22Rv1 (cell line): ENCODE results near the gene SLFNL1.
A peak's percentile ranks its signal among the peaks of the same experiment; 100 is the strongest.

Experiments used
- H3K27ac ChIP-seq: fragments of 450-650 bp; 2 replicates; pipeline ENCODE4 v1.5.1; 2017
- CTCF ChIP-seq: fragments of 450-650 bp; IDR thresholded peaks from 2 replicates; pipeline ENCODE4 v1.5.1; 2017; ENCODE audit warnings: mild to moderate bottlenecking
- ZFX ChIP-seq: fragments of 450-650 bp; IDR thresholded peaks from 2 replicates; pipeline ENCODE4 v1.6.1; 2017; ENCODE audit warnings: antibody characterized with exemption, borderline replicate concordance

The SLFNL1 gene

GRCh38 chr1:41020654-41021053 is 871 bp downstream of the SLFNL1 start:
- peak overlapping the region; percentile 51 for H3K27ac ChIP-seq
- TF ChIP-seq CTCF = no peak
- no peak for TF ChIP-seq ZFX

GRCh38 chr1:41020109-41020576 is 1.4 kb downstream of the SLFNL1 start:
- H3K27ac ChIP-seq = peak overlapping the region; percentile 51

GRCh38 chr1:41019353-41019745 is 2.2 kb downstream of the SLFNL1 start:
- no peak for TF ChIP-seq ZFX
- TF ChIP-seq CTCF = no peak
- H3K27ac ChIP-seq = no peak overlapping the region

More at GRCh38 chr1:41020109-41020576, 1.4 kb downstream of the SLFNL1 start:
- TF ChIP-seq ZFX = no peak
- TF ChIP-seq CTCF = no peak

- H3K27ac ChIP-seq = no peak overlapping the region
- no peak for TF ChIP-seq ZFX
- no peak for TF ChIP-seq CTCF
These were observed 3.5 kb downstream of the SLFNL1 start for GRCh38 chr1:41018018-41018410.

GRCh38 chr1:41017141-41018017 is 4.1 kb downstream of the SLFNL1 start:
- H3K27ac ChIP-seq = no peak overlapping the region
- no peak for TF ChIP-seq ZFX
- no peak for TF ChIP-seq CTCF

- TF ChIP-seq CTCF = no peak
- no peak for TF ChIP-seq ZFX
These were observed 5.5 kb downstream of the SLFNL1 start for GRCh38 chr1:41015897-41016470.

GRCh38 chr1:41015281-41015896 is 6.1 kb downstream of the SLFNL1 start:
- no peak overlapping the region for H3K27ac ChIP-seq
- TF ChIP-seq ZFX (no peak), CTCF (no peak)

More at GRCh38 chr1:41015897-41016470, 5.5 kb downstream of the SLFNL1 start:
- no peak overlapping the region for H3K27ac ChIP-seq
